ENCODE data around the gene POU3F4.

Gene POU3F4

GRCh38 chrX:83521905-83522304, 13.8 kb downstream of the POU3F4 start:
- no peak for TF ChIP-seq CTCF (conservative IDR thresholded peaks at IDR 0.05; ENCODE audit: low read depth, low read length)
- no peak overlapping the region for H3K4me3 ChIP-seq (ENCODE audit: low read depth, low read length)
- DNase-seq (ENCODE audit: low read depth), result no peak

GRCh38 chrX:83529950-83530349, 21.9 kb downstream of the POU3F4 start:
- no peak for TF ChIP-seq CTCF (conservative IDR thresholded peaks at IDR 0.05; ENCODE audit: low read depth, low read length)
- no peak overlapping the region for H3K4me3 ChIP-seq (ENCODE audit: low read depth, low read length)
- DNase-seq (ENCODE audit: low read depth), result no peak

- H3K4me3 ChIP-seq (ENCODE audit: low read depth, low read length), result no peak overlapping the region
- no peak for DNase-seq (ENCODE audit: low read depth)
- no peak for TF ChIP-seq CTCF (conservative IDR thresholded peaks at IDR 0.05; ENCODE audit: low read depth, low read length)
These were observed 27.5 kb downstream of the POU3F4 start for GRCh38 chrX:83535417-83536196.

All from choroid plexus epithelial cell (primary cell).